GM10266 (cell line): ENCODE results near the gene ATG2B.

ENCODE experiments used
- DNase-seq: peaks from one replicate; pipeline ENCODE4 v3.0.0; 2012; ENCODE audit errors: extremely low spot score
- TF ChIP-seq, protein P1 (sequence below): IDR thresholded peaks from 2 replicates; pipeline ENCODE4 v1.5.1; 2012; ENCODE audit warnings: mild to moderate bottlenecking, low read depth; ENCODE audit not compliant: control insufficient read depth, insufficient read depth; ENCODE audit errors: missing control alignments

ATG2B gene

DNA sequence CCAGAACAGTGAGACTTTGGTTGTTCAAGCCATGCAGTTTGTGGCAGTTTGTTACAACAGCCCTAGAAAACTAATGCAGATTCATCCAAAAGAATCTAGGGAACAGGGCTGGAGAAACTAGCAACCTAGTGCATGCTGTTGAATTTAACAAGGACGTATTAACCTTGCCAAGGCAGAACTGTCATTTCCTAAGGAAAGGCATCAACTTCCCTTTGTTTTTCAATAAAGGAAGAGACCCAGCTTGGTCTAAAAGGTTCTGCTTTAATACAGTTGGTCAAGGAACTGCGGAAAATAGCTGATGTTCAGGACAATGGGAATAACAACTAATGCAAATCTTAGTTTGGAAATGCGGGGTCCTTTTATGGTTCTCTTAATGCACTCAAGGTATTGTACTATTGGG, 40.3 kb upstream of the ATG2B start:
- no peak for DNase-seq
- TF ChIP-seq, protein P1, sequence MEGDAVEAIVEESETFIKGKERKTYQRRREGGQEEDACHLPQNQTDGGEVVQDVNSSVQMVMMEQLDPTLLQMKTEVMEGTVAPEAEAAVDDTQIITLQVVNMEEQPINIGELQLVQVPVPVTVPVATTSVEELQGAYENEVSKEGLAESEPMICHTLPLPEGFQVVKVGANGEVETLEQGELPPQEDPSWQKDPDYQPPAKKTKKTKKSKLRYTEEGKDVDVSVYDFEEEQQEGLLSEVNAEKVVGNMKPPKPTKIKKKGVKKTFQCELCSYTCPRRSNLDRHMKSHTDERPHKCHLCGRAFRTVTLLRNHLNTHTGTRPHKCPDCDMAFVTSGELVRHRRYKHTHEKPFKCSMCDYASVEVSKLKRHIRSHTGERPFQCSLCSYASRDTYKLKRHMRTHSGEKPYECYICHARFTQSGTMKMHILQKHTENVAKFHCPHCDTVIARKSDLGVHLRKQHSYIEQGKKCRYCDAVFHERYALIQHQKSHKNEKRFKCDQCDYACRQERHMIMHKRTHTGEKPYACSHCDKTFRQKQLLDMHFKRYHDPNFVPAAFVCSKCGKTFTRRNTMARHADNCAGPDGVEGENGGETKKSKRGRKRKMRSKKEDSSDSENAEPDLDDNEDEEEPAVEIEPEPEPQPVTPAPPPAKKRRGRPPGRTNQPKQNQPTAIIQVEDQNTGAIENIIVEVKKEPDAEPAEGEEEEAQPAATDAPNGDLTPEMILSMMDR, result no peak

DNA sequence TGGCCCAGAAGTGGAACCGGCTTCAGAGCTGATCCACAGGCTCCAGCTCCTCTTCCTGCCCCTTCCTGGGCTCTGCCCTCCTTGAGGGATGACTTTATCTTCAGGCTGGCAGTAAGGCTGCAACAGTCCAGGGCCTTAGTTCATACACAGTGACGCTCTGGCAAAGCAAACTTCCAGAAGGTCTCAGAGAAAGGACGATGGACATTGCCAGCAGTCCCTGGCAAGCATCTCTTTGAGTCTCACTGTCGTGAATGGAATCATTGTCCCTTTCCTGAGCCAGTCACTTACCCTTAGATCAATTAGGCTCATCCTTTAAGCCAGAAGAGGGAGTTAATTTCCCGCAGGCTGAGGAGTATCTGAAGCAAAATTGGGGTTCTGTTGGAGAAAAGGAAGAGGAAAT, 37.4 kb upstream of the ATG2B start:
- no peak for DNase-seq
- TF ChIP-seq, protein P1, result no peak

DNA sequence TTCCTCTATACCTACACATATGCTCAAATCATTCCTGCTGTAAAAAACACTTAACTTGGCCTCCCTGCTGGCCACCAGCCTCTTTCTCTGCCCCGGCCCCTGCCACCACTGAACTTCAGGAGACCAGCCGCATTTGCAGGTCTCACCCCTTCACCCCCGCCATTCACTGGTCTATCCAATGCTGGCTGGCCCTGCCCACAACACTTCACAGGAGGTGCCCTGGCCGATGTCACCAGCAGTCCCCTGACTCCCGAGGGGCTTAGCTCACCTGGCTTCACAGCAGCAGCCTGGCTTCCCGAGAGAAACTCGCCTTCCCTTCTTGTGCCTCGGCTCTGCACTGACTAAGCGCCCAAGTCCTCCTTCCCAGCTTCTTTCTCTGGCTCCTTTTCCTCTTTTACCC, 36.3 kb upstream of the ATG2B start:
- TF ChIP-seq, protein P1, result no peak
- DNase-seq, result no peak

DNA sequence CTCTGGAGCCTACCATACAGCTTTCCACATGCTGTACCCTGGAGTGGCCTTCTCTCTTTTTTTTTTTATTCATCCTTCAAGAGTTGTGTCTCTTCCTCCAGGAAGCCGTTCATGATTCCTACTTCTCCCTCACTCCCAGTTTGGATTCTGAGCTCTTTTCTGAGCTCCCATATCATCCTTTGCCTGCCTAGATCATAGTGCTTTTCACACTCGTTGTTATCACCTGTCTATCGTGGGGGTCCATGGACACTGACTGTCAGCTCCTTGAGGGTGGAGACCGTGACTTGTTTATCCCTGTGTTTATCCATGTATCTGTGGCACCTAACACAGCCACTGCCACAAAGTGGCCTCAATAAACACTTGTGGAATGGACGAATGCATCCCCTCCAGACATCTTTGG, 35.8 kb upstream of the ATG2B start:
- no peak for DNase-seq
- TF ChIP-seq, protein P1, result no peak

DNA sequence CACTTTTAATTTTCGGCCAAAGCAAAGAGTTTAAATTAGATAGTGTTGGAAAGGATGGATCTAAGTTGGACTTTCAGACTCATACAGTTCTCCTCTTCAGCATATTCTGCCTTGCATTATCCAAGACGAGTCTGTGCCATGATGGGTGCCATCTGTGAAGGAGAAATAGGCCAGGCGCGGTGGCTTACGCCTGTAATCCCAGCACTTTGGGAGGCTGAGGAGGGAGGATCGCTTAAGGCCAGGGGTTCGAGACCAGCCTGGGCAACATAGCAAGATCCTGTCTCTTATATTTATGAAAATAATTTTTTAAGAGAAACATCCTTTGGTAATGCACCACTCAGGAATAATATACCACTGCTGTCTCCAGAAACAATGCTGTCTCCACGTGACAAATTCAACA, 35.3 kb upstream of the ATG2B start:
- TF ChIP-seq, protein P1, result no peak
- no peak for DNase-seq

DNA sequence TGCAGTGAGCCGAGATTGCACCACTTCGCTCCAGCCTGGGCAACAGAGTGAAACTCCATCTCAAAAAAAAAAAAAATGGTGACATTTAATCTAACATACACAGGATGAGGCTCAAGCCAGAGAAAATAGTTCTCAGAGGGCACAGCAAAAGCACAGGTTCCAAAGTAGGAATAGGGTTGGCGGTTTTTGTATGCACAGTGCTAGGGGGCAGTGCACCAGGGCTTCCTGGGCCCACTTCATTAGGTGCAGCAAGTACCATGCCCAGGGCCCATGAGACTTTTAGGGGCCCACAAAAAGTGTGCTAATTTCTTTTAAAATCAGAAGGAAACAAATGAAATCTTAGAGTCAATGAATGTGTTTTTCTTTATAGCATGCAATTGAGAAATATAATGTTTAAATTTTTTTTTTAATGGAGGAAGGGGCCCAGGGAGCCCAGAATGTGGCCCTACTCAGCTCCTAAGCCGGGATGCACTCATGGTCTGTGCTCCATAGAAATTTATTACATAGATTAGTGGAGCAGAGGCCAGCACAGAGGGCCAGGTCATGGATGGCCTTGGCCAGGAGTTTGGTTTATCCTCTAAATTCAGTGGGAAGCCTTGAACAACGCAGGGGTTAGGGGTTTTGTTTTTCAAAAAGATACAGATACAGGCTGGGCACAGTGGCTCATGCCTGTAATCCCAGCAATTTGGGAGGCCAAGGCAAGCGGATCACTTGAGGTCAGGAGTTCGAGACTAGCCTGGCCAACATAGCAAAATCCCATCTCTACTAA, 31.1 kb upstream of the ATG2B start:
- TF ChIP-seq, protein P1, result no peak
- no peak for DNase-seq

DNA sequence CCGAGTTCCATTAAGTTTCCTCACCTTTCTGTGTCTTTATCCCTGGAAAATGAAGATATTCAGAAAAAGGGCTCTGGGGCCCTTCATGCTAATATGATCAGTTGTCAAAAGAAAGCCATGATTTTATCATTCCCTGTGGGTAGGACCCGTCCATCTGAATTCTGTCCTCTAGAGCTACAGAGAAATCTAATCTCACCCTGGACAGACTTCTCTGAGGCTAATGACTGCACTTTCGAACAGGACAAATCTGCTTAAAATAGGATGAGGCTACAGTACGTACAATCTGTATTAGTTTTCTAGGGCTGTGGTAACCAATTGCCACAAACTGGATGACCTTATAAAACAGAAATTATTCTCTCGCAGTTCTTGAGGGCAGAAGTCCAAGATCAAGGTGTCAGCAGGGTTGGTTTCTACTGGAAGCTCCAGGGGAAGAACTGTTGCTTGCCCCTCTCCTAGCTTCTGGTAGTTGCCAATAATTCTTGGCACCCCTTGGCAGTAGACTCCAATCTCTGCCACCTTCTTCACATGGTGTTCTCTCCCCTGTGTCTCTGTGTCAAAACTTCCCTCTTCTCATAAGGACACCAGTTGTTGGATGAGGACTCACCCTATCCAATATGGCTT, 30.0 kb upstream of the ATG2B start:
- no peak for DNase-seq
- TF ChIP-seq, protein P1, result no peak
